ENCODE data around the gene ABL1.

DNA sequence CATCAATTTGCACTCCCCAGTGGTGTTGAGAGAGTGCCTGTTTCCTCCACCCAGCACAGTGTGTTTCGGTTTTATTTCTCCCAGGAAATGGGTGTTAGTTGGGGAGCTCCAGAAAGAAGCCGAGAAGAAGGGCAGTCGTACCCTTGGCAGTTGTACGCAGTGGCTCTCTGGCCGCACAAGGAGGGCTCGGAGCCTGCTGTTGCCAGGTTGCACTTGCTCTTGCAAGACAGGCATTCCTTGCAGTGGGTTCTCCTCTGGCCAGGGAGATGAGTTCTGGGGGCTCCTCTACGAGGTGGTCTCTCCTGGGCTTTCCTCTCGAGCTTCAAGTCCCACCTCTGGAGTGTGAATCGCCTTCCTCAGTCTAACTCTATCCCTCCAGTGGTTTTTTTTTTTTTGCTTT lies 32.5 kb downstream of the ABL1 start:
- TF ChIP-seq, protein P1, sequence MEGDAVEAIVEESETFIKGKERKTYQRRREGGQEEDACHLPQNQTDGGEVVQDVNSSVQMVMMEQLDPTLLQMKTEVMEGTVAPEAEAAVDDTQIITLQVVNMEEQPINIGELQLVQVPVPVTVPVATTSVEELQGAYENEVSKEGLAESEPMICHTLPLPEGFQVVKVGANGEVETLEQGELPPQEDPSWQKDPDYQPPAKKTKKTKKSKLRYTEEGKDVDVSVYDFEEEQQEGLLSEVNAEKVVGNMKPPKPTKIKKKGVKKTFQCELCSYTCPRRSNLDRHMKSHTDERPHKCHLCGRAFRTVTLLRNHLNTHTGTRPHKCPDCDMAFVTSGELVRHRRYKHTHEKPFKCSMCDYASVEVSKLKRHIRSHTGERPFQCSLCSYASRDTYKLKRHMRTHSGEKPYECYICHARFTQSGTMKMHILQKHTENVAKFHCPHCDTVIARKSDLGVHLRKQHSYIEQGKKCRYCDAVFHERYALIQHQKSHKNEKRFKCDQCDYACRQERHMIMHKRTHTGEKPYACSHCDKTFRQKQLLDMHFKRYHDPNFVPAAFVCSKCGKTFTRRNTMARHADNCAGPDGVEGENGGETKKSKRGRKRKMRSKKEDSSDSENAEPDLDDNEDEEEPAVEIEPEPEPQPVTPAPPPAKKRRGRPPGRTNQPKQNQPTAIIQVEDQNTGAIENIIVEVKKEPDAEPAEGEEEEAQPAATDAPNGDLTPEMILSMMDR (IDR thresholded peaks at IDR 0.05) = no peak
- no peak for TF ChIP-seq POLR2A (IDR thresholded peaks at IDR 0.05)

Data from esophagus squamous epithelium (tissue), 4 donors.